Sigmoid colon (tissue), 7 donors: ENCODE measurements around the gene VIPR2. TPM values are rescaled to one million over a fixed set of nuclear protein-coding genes. Genes with fewer than 3 reads are reported as not detected.
"Not testable (repeated sequence)": the region's sequence is repeated elsewhere in the genome, so short reads cannot be mapped to it uniquely, and the experiment has no call there.

Source experiments
- DNase-seq: peaks from one replicate; pipeline ENCODE4 v3.0.0-alpha.2; 2019
- H3K27ac ChIP-seq, 4 donors: fragments of 200-600 bp; sonication (generic); one replicate each; pipeline ENCODE4 v1.5.1; 2016 to 2019; ENCODE audit warnings: mild to moderate bottlenecking in 1 of 4
- H3K27me3 ChIP-seq, 3 donors: fragments of 200-600 bp; sonication (generic); one replicate each; pipeline ENCODE4 v1.5.1; 2019; ENCODE audit warnings: mild to moderate bottlenecking in 1 of 3
- H3K36me3 ChIP-seq, 4 donors: fragments of 200-600 bp; sonication (generic); one replicate each; pipeline ENCODE4 v1.5.1; 2016 to 2019
- H3K4me1 ChIP-seq, 4 donors: fragments of 200-600 bp; sonication (generic); one replicate each; pipeline ENCODE4 v1.5.1; 2017 to 2019
- H3K4me3 ChIP-seq, 4 donors: fragments of 200-600 bp; sonication (generic); one replicate each; pipeline ENCODE4 v1.5.1; 2017 to 2019; ENCODE audit warnings: mild to moderate bottlenecking in 2 of 4, moderate library complexity in 1 of 4
- H3K9me3 ChIP-seq, 4 donors: fragments of 200-600 bp in 3 of 4; sonication (generic) in 3 of 4; one replicate each; pipeline versions ENCODE4 v1.5.1 to v1.6.1; 2013 to 2019
- EP300 ChIP-seq, 4 donors: sonication (generic); formaldehyde crosslinking; IDR thresholded peaks; one replicate each; pipeline ENCODE4 v1.6.1; 2017; ENCODE audit warnings: antibody characterized with exemption in 4 of 4
- POLR2A ChIP-seq, 2 donors: fragments of 450-650 bp; IDR thresholded peaks; one replicate each; pipeline ENCODE4 v1.6.1; 2016; ENCODE audit warnings: antibody characterized with exemption in 2 of 2, mild to moderate bottlenecking in 2 of 2, moderate library complexity in 2 of 2
- POLR2AphosphoS5 ChIP-seq, 4 donors: sonication (generic); formaldehyde crosslinking; IDR thresholded peaks; one replicate each; pipeline ENCODE4 v1.6.1; 2017; ENCODE audit warnings: antibody characterized with exemption in 4 of 4
- WGBS, 2 donors: extraction: QIAGEN DNeasy Blood & Tissue Kit; methylation state at CpG; one replicate each; pipeline ENCODE4 v1.1.7; 2013; 5-methylcytosine and 5-hydroxymethylcytosine counted together
- intact Hi-C: fragments of 100-400 bp; cut with DNase I; formaldehyde crosslinking; loops from one replicate; pipeline ENCODE4 v1.15.1; 2023
- polyA plus RNA-seq, 3 donors: library from polyadenylated mRNA; stranded (reverse); fragments of 200-250 nt; gene quantifications; one replicate each; pipeline ENCODE4 v1.2.3, GENCODE V29; 2013
- total RNA-seq, 4 donors: library from RNA; depleted of rRNA; stranded (reverse); fragments of >200 nt; gene quantifications; one replicate each; pipeline ENCODE4 v1.1.0, GENCODE V29; 2016
- TF ChIP-seq, protein P1 (sequence below), 4 experiments: fragments of 450-650 bp in 3 of 4; fragments of 200-600 bp in 1 of 4; IDR thresholded peaks; one replicate each; pipeline ENCODE4 v1.5.1; 2016 to 2019; ENCODE audit warnings: antibody characterized with exemption in 4 of 4, mild to moderate bottlenecking in 3 of 4, moderate library complexity in 2 of 4
- donor health status: healthy with polysubstance abuse.
- donor health status: Bipolar disorder and iron deficiency.
- donor health status: healthy.

The VIPR2 gene
- total and polyA plus RNA-seq, 7 donors, result 0.23 to 21.4 (median 11.7) TPM

DNA sequence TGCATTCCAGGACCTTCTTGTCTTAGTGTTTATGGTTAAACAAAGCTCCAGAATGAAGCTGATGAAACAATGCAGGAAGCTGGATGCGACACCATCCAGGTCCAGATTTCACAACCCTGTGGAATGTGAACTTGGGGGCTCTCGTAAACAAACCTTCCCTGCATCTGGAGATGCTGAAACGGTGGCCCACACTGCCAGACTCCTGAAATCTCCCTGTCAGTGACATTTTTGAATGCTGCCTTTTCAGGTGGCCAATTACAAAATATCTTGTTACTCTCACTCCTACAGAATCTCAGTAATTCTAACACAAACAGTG lies 18.8 kb downstream of the VIPR2 start:
- H3K27ac ChIP-seq, result no peak overlapping the region
- WGBS, 2 donors, result 49 to 58% methylated on average over 3 of the region's 3 CpGs
- DNase-seq, result peak; percentile 74
- no peaks in the 10 kb centered on the region for H3K4me1 ChIP-seq
- no peak overlapping the region for H3K4me3 ChIP-seq
- peaks cover 0 to 4% (median 0%) of the 10 kb centered on the region in 3 donors for H3K27me3 ChIP-seq
- intact Hi-C loops, result no loop called here
- H3K9me3 ChIP-seq, result no peaks in the 10 kb centered on the region
- no peaks in the 10 kb centered on the region for H3K36me3 ChIP-seq
- TF ChIP-seq EP300 (IDR thresholded peaks at IDR 0.05) (no peak), POLR2A (IDR thresholded peaks at IDR 0.05) (no peak), POLR2AphosphoS5 (IDR thresholded peaks at IDR 0.05) (no peak)
- TF ChIP-seq, protein P1, sequence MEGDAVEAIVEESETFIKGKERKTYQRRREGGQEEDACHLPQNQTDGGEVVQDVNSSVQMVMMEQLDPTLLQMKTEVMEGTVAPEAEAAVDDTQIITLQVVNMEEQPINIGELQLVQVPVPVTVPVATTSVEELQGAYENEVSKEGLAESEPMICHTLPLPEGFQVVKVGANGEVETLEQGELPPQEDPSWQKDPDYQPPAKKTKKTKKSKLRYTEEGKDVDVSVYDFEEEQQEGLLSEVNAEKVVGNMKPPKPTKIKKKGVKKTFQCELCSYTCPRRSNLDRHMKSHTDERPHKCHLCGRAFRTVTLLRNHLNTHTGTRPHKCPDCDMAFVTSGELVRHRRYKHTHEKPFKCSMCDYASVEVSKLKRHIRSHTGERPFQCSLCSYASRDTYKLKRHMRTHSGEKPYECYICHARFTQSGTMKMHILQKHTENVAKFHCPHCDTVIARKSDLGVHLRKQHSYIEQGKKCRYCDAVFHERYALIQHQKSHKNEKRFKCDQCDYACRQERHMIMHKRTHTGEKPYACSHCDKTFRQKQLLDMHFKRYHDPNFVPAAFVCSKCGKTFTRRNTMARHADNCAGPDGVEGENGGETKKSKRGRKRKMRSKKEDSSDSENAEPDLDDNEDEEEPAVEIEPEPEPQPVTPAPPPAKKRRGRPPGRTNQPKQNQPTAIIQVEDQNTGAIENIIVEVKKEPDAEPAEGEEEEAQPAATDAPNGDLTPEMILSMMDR (IDR thresholded peaks at IDR 0.05), result no peak

DNA sequence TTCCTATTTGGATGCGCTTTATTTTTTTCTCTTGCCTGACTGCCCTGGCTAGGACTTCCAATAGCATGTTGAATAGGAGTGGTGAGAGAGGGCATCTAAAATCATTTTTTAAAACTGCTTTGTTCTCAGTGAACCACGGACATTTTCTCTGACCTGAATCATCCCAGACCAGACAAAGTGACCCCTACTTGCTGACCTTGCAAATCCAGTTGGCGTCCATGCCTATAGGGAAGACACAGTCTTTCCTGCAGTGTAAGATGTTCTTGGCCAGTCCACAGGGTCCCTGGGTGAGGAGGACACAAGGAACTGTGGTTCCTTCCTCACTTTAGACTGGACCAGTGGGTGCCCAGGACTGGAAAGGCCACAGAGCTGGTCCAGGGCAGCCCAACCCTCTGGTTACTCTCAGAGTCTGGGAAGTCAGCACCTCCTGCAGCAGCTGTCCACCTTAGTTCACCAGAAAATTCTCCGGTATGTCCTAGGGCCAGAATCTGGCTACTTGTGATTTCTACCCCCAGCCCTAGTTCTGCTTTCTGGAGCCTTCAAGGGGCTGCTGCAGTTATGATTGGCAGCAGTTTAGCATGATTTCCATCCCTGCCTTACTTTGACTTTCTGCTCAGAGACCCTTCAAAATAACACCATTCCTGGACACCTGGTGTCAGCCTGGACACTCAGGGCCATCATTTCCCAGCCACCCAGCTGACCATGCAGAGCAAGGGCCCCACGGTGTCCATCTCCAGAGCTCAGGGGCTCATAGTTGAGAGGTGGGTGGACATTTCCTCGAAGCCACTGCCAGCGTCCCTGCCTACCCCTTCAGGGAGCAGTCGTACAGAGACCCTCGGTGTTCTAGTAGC lies 19.3 kb downstream of the VIPR2 start:
- Histone ChIP-seq H3K27ac (no peak overlapping the region), H3K27me3 (peaks cover 0 to 4% (median 0%) of the 10 kb centered on the region in 3 donors), H3K9me3 (no peaks in the 10 kb centered on the region), H3K4me3 (no peak overlapping the region), H3K36me3 (no peaks in the 10 kb centered on the region), H3K4me1 (no peaks in the 10 kb centered on the region)
- WGBS, 2 donors, result 74 to 80% methylated on average over 9 of the region's 9 CpGs
- TF ChIP-seq POLR2AphosphoS5 (IDR thresholded peaks at IDR 0.05) (no peak), POLR2A (IDR thresholded peaks at IDR 0.05) (no peak), EP300 (IDR thresholded peaks at IDR 0.05) (no peak)
- TF ChIP-seq, protein P1 (IDR thresholded peaks at IDR 0.05), result no peak
- intact Hi-C loops, result no loop called here
- no peak for DNase-seq

DNA sequence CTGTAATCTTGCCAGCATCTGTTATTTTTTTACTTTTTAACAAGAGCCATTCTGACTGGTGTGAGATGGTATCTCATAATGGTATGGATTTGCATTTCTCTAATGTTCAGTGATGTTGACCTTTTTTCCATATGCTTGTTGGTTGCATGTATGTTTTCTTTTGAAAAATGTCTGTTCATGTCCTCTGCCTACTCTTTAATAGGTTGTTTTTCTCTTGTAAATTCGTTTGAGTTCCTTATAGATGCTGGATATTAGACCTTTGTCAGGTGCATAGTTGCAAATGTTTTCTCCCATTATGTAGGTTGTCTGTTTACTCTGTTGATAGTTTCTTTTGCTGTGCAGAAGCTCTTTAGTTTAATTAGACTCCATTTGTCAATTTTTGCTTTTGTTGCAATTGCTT lies 20.9 kb downstream of the VIPR2 start:
- H3K27ac ChIP-seq, H3K9me3 ChIP-seq, H3K27me3 ChIP-seq, intact Hi-C loops, DNase-seq, H3K4me3 ChIP-seq, H3K36me3 ChIP-seq, H3K4me1 ChIP-seq: not testable (repeated sequence)
- WGBS, 2 donors, result 21 to 66% methylated on average over 1 of the region's 1 CpG

DNA sequence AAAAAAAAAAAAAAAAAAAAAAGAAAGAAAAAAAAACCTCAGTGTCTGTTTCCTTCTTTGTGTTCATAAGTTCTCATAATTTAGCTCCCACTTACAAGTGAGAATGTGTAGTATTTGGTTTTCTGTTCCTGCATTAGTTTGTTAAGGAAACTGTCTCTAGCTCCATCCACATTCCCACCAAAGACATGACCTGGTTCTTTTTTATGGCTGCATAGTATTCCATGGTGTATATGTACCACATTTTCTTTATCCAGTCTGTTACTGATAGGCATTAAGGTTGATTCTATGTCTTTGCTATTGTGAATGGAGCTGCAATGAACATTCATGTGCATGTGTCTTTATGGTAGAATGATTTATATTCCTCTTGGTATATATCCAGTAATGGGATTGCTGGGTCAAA lies 21.4 kb downstream of the VIPR2 start:
- H3K36me3 ChIP-seq, intact Hi-C loops, H3K27me3 ChIP-seq, H3K4me1 ChIP-seq, H3K4me3 ChIP-seq, H3K27ac ChIP-seq, H3K9me3 ChIP-seq, DNase-seq: not testable (repeated sequence)

DNA sequence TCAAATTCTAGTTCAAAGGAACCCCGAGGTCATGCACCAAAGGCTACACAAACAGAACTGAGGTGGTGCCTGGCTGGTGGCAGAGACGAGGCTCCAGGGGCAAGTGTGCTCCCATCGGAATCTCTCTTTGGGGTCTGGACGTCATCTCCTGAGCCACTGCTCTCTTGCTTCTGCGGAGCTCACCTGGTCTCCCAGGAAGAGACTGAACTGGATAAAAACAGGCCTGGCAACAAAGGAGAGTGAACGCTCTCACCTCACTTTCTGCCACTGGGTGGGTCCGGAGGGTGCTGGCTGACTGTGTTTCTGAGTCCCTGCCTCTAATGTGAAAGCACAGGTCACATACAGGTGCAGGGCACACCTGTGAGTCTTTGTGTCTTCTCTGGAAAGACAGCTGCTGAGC lies 22.4 kb downstream of the VIPR2 start:
- H3K27ac ChIP-seq, result no peak overlapping the region
- H3K4me3 ChIP-seq, result no peak overlapping the region
- no peaks in the 10 kb centered on the region for H3K4me1 ChIP-seq
- WGBS, 2 donors, result 67 to 83% methylated on average over 7 of the region's 7 CpGs
- DNase-seq, result no peak
- H3K9me3 ChIP-seq, result no peaks in the 10 kb centered on the region
- no peaks in the 10 kb centered on the region for H3K36me3 ChIP-seq
- TF ChIP-seq POLR2A (IDR thresholded peaks at IDR 0.05) (no peak), POLR2AphosphoS5 (IDR thresholded peaks at IDR 0.05) (no peak), EP300 (IDR thresholded peaks at IDR 0.05) (no peak)
- TF ChIP-seq, protein P1 (IDR thresholded peaks at IDR 0.05), result no peak
- no peaks in the 10 kb centered on the region for H3K27me3 ChIP-seq
- intact Hi-C loops, result no loop called here

DNA sequence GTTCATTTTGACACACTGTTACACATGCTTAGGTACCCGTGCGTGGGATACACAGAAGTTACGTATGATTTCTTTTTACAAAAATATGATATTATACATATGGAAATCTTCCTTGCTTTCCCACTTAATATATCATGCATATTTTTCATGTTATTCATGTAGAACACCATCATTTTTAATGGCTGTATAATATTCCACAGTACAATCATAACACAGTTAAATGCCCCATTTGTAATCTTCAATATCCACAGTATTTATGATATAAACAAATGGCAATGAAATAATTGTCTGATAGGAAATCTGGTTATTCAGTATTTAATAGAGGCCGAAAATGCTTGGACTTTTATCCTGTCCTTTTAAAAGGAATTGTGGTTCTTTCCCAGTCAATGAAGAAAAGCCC lies 23.2 kb downstream of the VIPR2 start:
- 71 to 72% methylated on average over 4 of the region's 4 CpGs for WGBS, 2 donors
- no peak for DNase-seq
- no peaks in the 10 kb centered on the region for H3K27me3 ChIP-seq
- H3K4me1 ChIP-seq, result no peaks in the 10 kb centered on the region
- no peak overlapping the region for H3K27ac ChIP-seq
- TF ChIP-seq POLR2AphosphoS5 (IDR thresholded peaks at IDR 0.05), result no peak
- no peak for TF ChIP-seq EP300 (IDR thresholded peaks at IDR 0.05)
- TF ChIP-seq POLR2A (IDR thresholded peaks at IDR 0.05), result no peak
- TF ChIP-seq, protein P1 (IDR thresholded peaks at IDR 0.05), result no peak
- no peaks in the 10 kb centered on the region for H3K36me3 ChIP-seq
- H3K9me3 ChIP-seq, result no peaks in the 10 kb centered on the region
- no peak overlapping the region for H3K4me3 ChIP-seq
- intact Hi-C loops, result no loop called here
